ENCODE data around the gene VMAC.

- TF ChIP-seq CTCF (CRISPR knock-in tag; IDR thresholded peaks at IDR 0.05) (peak; percentile 19; the same call in 1 of the 2 replicates), ADNP (CRISPR knock-in tag; IDR thresholded peaks at IDR 0.05) (peak; percentile 98), SIX1 (CRISPR knock-in tag; IDR thresholded peaks at IDR 0.05; ENCODE audit: borderline replicate concordance) (peak; percentile 65; the same call in 1 of the 2 replicates), ZNF292 (CRISPR knock-in tag; IDR thresholded peaks at IDR 0.05; ENCODE audit: borderline replicate concordance, low read depth) (peak; percentile 81; the same call in 1 of the 2 replicates), KAT8 (CRISPR knock-in tag; IDR thresholded peaks at IDR 0.05) (peak; percentile 80), CHD2 (IDR thresholded peaks at IDR 0.05; ENCODE audit: low read depth, low read length) (no peak), KLF11 (CRISPR knock-in tag; IDR thresholded peaks at IDR 0.05) (peak; percentile 78; the same call in 1 of the 2 replicates), RARA (CRISPR knock-in tag; IDR thresholded peaks at IDR 0.05) (peak; percentile 93), USF2 (IDR thresholded peaks at IDR 0.05; ENCODE audit: low read depth, low read length) (no peak), USF2 (CRISPR knock-in tag; IDR thresholded peaks at IDR 0.05; ENCODE audit: borderline replicate concordance) (no peak)
Observed at GRCh38 chr19:5870986-5871394, 33.7 kb upstream of the VMAC start.
